ENCODE data around the gene NID1. TPM values are rescaled to one million over a fixed set of nuclear protein-coding genes. Genes with fewer than 3 reads are reported as not detected.

The NID1 gene
- total RNA-seq, 6 experiments from 2014 or later = 45.7 to 67.1 (median 59.1) TPM

GRCh38 chr1:236107121-236107907, 42.4 kb upstream of the NID1 start:
- no peak for DNase-seq
- Histone ChIP-seq H3K4me1 (no peaks in the 10 kb centered on the region), H3K4me3 (no peak overlapping the region), H3K9me3 (no peaks in the 10 kb centered on the region), H3K27me3 (no peaks in the 10 kb centered on the region), H3K27ac (no peak overlapping the region), H3K36me3 (no peaks in the 10 kb centered on the region)
- intact Hi-C loops (cut with DNase I) = no loop called here
- TF ChIP-seq POLR2A (IDR thresholded peaks at IDR 0.05) = no peak
- no peak for TF ChIP-seq CTCF (IDR thresholded peaks at IDR 0.05)
- ATAC-seq = no peak
- WGBS (ENCODE audit: insufficient coverage, low coverage, low lambda C conversion rate, missing lambda C conversion rate) = 56% methylated on average over 9 of the region's 9 CpGs

- WGBS (ENCODE audit: insufficient coverage, low coverage, low lambda C conversion rate, missing lambda C conversion rate) = 12% methylated on average over 13 of the region's 13 CpGs
- intact Hi-C loops (cut with DNase I) = no loop called here
These were observed 38.8 kb upstream of the NID1 start for GRCh38 chr1:236103646-236104218.

GRCh38 chr1:236103059-236103458, 38.2 kb upstream of the NID1 start:
- intact Hi-C loops (cut with DNase I) = no loop called here
- Histone ChIP-seq H3K9me3 (no peaks in the 10 kb centered on the region), H3K4me3 (no peak overlapping the region), H3K4me1 (no peaks in the 10 kb centered on the region), H3K36me3 (no peaks in the 10 kb centered on the region), H3K27me3 (no peaks in the 10 kb centered on the region), H3K27ac (no peak overlapping the region)
- WGBS (ENCODE audit: insufficient coverage, low coverage, low lambda C conversion rate, missing lambda C conversion rate) = 17% methylated on average over 7 of the region's 7 CpGs
- TF ChIP-seq CTCF (IDR thresholded peaks at IDR 0.05) (no peak), POLR2A (IDR thresholded peaks at IDR 0.05) (no peak)
- ATAC-seq (no peak), DNase-seq (no peak)

More at GRCh38 chr1:236103646-236104218, 38.8 kb upstream of the NID1 start:
- Histone ChIP-seq H3K27ac (no peak overlapping the region), H3K4me3 (no peak overlapping the region), H3K36me3 (no peaks in the 10 kb centered on the region), H3K4me1 (no peaks in the 10 kb centered on the region), H3K9me3 (no peaks in the 10 kb centered on the region), H3K27me3 (no peaks in the 10 kb centered on the region)
- peak; percentile 69 to 91 (median 88) for ATAC-seq
- peak; percentile 82 to 89 (median 84) for TF ChIP-seq CTCF (IDR thresholded peaks at IDR 0.05)
- no peak for TF ChIP-seq POLR2A (IDR thresholded peaks at IDR 0.05)
- peak in 1 of 3 donors; percentile 60 for DNase-seq

- no peak for ATAC-seq
- no peak overlapping the region for H3K4me3 ChIP-seq
- peak in 1 of 3 donors; percentile 40 for DNase-seq
- H3K27me3 ChIP-seq = no peaks in the 10 kb centered on the region
- intact Hi-C loops (cut with DNase I) = no loop called here
- H3K9me3 ChIP-seq = no peaks in the 10 kb centered on the region
- no peaks in the 10 kb centered on the region for H3K4me1 ChIP-seq
- no peak overlapping the region for H3K27ac ChIP-seq
- TF ChIP-seq CTCF (IDR thresholded peaks at IDR 0.05) (no peak), POLR2A (IDR thresholded peaks at IDR 0.05) (no peak)
- no peaks in the 10 kb centered on the region for H3K36me3 ChIP-seq
- 80% methylated on average over 7 of the region's 11 CpGs for WGBS (ENCODE audit: insufficient coverage, low coverage, low lambda C conversion rate, missing lambda C conversion rate)
These were observed 37.7 kb upstream of the NID1 start for GRCh38 chr1:236102611-236103010.
